ENCODE measurements around the gene IQCM. TPM values are rescaled to one million over a fixed set of nuclear protein-coding genes. Genes with fewer than 3 reads are reported as not detected.

The IQCM gene
- total RNA-seq, 1 experiment from 2014 or later = 0.11 TPM

DNA sequence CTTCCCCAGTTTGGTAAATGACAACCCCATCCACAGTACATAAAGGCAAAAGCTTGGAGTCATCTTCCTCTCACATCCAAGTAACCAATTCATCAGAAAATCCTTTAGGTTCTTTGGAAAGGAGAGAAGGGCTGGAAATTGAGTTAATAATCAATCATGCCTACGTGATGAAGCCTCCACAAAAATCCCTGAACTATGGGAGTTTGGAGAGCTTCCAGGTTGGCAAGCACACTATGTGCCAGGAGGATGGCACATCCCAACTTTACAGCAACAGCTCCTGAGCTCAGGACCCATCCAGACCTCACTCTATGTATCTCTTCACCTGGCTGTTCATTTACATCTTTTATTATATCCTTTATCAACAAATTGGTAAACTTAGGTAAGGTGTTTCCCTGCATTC lies 98.9 kb downstream of the IQCM start:
- DNase-seq (ENCODE audit: low spot score) (no peak), ATAC-seq (no peak)
- peaks cover 7% of the 10 kb centered on the region for H3K4me1 Mint-ChIP-seq
- POLR2A ChIA-PET = no interaction called here
- H3K9me3 Mint-ChIP-seq = peaks cover 8% of the 10 kb centered on the region
- no peaks in the 10 kb centered on the region for H3K27me3 Mint-ChIP-seq (ENCODE audit: low read depth)
- H3K36me3 Mint-ChIP-seq = peaks cover 3% of the 10 kb centered on the region; the same call in 1 of the 2 replicates
- CTCF ChIA-PET = interaction anchor here (0.9 kb wide), 1 partner anchor 26 kb away, joined by 3 read pairs; no protein-coding TSS in a partner anchor
- H3K4me3 Mint-ChIP-seq = no peak overlapping the region
- H3K27ac Mint-ChIP-seq = no peak overlapping the region
- TF ChIP-seq IRF1 (CRISPR knock-in tag; IDR thresholded peaks at IDR 0.05) (no peak), ZNF532 (CRISPR knock-in tag; IDR thresholded peaks at IDR 0.05; ENCODE audit: borderline replicate concordance) (no peak), FOXK1 (CRISPR knock-in tag; IDR thresholded peaks at IDR 0.05) (no peak), PRDM15 (CRISPR knock-in tag; IDR thresholded peaks at IDR 0.05) (no peak), AR (CRISPR knock-in tag; IDR thresholded peaks at IDR 0.05) (no peak), ZBTB43 (CRISPR knock-in tag; IDR thresholded peaks at IDR 0.05) (no peak), GRHL2 (CRISPR knock-in tag; IDR thresholded peaks at IDR 0.05; ENCODE audit: insufficient replicate concordance, severe bottlenecking) (no peak), ZNF317 (CRISPR knock-in tag; IDR thresholded peaks at IDR 0.05; ENCODE audit: borderline replicate concordance, low read depth) (no peak), ZNF232 (CRISPR knock-in tag; IDR thresholded peaks at IDR 0.05) (no peak), ZNF423 (CRISPR knock-in tag; IDR thresholded peaks at IDR 0.05) (no peak), ESRRA (CRISPR knock-in tag; IDR thresholded peaks at IDR 0.05; ENCODE audit: borderline replicate concordance) (no peak)
- TF ChIP-seq, protein P1, sequence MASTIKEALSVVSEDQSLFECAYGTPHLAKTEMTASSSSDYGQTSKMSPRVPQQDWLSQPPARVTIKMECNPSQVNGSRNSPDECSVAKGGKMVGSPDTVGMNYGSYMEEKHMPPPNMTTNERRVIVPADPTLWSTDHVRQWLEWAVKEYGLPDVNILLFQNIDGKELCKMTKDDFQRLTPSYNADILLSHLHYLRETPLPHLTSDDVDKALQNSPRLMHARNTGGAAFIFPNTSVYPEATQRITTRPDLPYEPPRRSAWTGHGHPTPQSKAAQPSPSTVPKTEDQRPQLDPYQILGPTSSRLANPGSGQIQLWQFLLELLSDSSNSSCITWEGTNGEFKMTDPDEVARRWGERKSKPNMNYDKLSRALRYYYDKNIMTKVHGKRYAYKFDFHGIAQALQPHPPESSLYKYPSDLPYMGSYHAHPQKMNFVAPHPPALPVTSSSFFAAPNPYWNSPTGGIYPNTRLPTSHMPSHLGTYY (CRISPR knock-in tag; IDR thresholded peaks at IDR 0.05) = no peak
- TF ChIP-seq, protein P2, sequence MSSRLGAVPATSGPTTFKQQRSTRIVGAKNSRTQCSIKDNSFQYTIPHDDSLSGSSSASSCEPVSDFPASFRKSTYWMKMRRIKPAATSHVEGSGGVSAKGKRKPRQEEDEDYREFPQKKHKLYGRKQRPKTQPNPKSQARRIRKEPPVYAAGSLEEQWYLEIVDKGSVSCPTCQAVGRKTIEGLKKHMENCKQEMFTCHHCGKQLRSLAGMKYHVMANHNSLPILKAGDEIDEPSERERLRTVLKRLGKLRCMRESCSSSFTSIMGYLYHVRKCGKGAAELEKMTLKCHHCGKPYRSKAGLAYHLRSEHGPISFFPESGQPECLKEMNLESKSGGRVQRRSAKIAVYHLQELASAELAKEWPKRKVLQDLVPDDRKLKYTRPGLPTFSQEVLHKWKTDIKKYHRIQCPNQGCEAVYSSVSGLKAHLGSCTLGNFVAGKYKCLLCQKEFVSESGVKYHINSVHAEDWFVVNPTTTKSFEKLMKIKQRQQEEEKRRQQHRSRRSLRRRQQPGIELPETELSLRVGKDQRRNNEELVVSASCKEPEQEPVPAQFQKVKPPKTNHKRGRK (CRISPR knock-in tag; IDR thresholded peaks at IDR 0.05; ENCODE audit: borderline replicate concordance) = no peak
